IPS-NIHi7 (cell line): ENCODE measurements around the gene DHX57.

Experiments
- DNase-seq: peaks from one replicate; pipeline ENCODE4 v3.0.0; 2012; ENCODE audit warnings: mixed read lengths; ENCODE audit errors: extremely low spot score

Gene DHX57

GRCh38 chr2:38751596-38752410 is 123.9 kb downstream of the DHX57 start:
- DNase-seq = peak; percentile 35

- peak; percentile 99 for DNase-seq
Observed at GRCh38 chr2:38750891-38751595, 124.7 kb downstream of the DHX57 start, which contains the start of gene SRSF7. Gene SRSF7 (minus strand): TSS chr2:38751361. CDS start chr2:38751256, 105 bp downstream.

GRCh38 chr2:38750011-38750890 is 125.5 kb downstream of the DHX57 start:
- peak; percentile 45 for DNase-seq

- DNase-seq = no peak
Observed at GRCh38 chr2:38748943-38749804, 126.6 kb downstream of the DHX57 start.

- DNase-seq = no peak
Observed at GRCh38 chr2:38748391-38748790, 127.3 kb downstream of the DHX57 start.

- no peak for DNase-seq
Observed at GRCh38 chr2:38747819-38748218, 127.9 kb downstream of the DHX57 start.
